ENCODE results near the gene GPATCH8.
"Not testable (repeated sequence)": the region's sequence is repeated elsewhere in the genome, so short reads cannot be mapped to it uniquely, and the experiment has no call there.

DNA sequence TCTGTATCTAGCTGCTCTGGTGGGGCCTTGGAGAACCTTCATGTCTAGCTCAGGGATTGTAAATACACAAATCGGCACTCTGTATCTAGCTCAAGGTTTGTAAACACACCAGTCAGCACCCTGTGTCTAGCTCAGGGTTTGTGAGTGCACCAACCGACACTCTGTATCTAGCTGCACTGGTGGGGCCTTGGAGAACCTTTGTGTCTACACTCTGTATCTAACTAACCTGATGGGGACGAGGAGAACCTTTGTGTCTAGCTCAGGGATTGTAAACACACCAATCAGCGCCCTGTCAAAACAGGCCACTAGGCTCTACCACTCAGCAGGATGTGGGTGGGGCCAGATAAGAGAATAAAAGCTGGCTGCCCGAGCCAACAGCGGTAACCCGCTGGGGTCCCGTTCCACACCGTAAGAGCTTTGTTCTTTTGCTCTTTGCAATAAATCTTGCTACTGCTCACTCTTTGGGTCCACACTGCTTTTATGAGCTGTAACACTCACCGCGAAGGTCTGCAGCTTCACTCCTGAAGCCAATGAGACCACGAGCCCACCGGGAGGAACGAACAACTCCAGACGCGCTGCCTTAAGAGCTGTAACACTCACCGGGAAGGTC, 133.7 kb downstream of the GPATCH8 start:
- TF ChIP-seq, protein P1, sequence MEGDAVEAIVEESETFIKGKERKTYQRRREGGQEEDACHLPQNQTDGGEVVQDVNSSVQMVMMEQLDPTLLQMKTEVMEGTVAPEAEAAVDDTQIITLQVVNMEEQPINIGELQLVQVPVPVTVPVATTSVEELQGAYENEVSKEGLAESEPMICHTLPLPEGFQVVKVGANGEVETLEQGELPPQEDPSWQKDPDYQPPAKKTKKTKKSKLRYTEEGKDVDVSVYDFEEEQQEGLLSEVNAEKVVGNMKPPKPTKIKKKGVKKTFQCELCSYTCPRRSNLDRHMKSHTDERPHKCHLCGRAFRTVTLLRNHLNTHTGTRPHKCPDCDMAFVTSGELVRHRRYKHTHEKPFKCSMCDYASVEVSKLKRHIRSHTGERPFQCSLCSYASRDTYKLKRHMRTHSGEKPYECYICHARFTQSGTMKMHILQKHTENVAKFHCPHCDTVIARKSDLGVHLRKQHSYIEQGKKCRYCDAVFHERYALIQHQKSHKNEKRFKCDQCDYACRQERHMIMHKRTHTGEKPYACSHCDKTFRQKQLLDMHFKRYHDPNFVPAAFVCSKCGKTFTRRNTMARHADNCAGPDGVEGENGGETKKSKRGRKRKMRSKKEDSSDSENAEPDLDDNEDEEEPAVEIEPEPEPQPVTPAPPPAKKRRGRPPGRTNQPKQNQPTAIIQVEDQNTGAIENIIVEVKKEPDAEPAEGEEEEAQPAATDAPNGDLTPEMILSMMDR (IDR thresholded peaks at IDR 0.05): not testable (repeated sequence)
- not testable (repeated sequence) for TF ChIP-seq POLR2A (IDR thresholded peaks at IDR 0.05)

Measured in esophagus squamous epithelium (tissue), 4 donors.